ENCODE results near the gene ZNF410. TPM values are rescaled to one million over a fixed set of nuclear protein-coding genes. Genes with fewer than 3 reads are reported as not detected.

Gene ZNF410, protein sequence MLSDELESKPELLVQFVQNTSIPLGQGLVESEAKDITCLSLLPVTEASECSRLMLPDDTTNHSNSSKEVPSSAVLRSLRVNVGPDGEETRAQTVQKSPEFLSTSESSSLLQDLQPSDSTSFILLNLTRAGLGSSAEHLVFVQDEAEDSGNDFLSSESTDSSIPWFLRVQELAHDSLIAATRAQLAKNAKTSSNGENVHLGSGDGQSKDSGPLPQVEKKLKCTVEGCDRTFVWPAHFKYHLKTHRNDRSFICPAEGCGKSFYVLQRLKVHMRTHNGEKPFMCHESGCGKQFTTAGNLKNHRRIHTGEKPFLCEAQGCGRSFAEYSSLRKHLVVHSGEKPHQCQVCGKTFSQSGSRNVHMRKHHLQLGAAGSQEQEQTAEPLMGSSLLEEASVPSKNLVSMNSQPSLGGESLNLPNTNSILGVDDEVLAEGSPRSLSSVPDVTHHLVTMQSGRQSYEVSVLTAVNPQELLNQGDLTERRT
- total RNA-seq = 49.2 and 55.9 TPM in 2 replicates

DNA sequence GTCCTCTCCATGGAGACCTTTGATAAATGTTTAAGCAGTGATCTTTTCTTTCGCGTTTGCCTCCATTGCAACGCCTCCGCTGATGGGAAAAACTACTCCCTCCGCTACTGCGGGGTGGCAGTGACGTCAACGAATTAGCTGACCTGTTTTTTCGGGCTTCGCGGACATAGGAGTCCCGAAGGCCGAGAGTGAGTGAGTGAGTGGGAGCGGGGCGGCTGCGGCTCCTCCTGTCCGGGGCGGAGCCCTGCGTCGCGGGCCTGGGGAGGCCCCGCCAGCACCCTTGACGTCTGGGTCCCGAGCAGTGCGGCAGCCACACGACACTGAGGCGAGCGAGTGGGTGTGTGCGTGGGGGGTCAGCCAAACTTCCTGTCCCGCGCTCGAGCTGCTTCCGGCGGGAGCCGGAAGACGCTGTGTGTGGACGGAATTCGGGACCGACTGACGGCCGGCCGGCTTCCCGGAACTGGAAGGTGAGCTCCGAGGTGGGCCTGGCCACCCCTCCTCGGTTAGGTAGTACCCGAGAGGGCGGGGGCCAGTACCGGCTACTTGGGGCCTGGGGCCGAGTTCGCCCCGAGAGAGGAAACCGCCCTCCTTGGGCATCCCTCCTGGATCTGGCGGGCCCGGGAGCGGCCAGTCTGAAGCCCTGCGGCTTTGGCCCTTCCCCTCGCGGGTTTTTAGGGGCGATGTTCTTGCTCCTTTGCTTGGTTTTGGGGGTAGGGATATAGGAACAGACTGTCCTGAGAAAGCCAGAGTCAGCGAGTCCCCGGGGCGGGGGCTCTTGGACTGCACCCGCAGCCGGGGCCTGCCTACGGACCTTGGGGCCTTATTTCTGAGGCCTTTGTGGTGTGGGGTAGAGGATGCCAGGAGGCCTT is at the start of gene ZNF410:
Gene ZNF410 (plus strand): TSS at position 411 of the 869 bp plus-strand sequence. CDS start 5,317 bp downstream, outside the sequence.

DNA sequence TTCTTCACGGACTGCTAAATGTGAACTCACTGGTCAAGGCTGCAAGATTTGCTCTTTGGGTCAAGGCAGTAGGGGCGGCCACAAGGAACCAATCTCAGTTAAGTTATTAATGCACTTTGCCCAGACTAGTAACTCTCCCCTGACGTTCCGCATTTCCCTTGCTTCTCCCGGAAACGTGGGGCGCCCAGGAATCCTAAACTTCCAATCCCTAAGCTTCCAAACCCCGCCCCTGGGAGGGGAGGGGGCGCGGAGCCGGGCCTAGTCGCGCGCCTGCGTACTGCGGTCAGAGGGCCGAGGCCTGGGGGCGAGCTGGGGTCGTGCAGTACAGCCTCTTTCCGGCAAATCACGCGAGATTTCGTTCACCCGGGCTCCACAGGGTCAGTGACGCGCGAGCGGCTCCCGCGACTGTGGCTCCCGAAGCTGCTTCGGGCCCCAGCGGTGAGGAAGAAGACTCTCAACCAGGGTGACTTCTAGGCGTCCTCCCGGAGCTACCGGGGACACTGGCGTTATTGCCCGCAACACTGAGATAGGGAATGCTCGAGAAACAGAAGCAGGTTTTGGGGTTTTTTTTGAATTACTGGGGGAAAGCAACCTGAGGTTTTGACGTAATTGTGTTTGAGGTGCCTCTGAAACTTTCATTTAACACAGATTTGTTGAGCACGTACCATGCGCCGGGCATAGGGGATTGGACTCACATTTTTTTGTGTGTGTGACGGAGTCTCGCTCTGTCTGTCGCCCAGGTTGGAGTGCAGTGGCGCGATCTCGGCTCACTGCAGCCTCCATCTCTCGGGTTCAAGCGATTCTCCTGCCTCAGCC is 34.9 kb upstream of the ZNF410 start, which contains the start of gene PTGR2:
Gene PTGR2 (plus strand): TSS at position 265 of the 816 bp plus-strand sequence. CDS start 7,032 bp downstream, outside the sequence.

DNA sequence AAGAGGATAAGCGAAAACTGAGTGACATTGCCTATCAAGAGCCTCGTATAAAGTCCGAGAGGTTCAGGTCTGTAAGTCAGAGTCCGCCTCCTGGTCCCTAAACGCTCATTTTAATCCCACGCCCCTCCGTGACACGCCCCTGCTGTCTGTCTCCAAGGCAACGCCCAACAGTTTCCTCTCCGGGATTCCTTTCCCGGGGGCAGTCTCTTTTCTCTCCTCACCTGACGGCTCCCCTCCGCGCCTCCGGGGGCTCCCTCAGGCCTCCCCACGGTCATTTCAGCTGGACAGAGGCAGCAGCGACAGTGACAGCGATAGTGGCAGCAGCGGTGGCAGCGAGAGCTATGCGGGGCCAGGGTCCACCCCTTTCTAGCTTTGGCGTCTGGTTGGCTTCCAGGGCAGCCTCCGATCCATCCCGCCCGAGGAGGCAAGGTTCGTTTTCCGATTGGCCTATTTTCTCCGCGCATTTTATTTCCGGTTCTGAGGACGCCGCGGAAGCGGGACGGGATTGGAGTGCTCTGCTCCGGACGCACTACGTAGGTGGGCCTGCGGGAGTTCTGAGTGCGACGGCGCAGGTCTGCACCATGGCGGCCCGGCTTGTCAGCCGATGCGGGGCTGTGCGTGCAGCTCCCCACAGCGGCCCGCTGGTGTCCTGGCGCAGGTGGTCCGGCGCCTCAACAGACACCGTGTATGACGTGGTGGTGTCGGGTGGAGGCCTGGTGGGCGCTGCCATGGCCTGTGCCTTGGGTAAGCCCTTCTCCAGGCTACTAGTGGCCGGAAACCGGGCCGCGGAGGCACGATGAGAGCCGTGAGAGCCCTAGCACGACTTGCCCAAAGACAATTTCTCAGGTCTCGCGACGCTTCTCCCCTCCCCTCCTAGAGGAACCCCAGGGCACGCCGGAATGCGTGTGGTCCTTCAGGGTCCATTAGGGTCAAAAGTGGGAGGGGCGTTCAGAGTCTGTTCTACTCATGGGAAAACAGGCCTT is 63.4 kb downstream of the ZNF410 start, which contains the start of the genes COQ6 and FAM161B:
Gene COQ6 (plus strand): TSS at position 551 of the 983 bp plus-strand sequence. CDS start 31 bp downstream, at position 582.
Gene FAM161B (minus strand): TSS at position 343 of the 983 bp plus-strand sequence. CDS start 68 bp downstream, at position 275.

Other genes starting within 250 kb of the ZNF410 start
- gene DNAL1, start 241.9 kb upstream of the ZNF410 start, total RNA-seq = 3.4 and 5.6 TPM in 2 replicates
- 16.2 and 30.5 TPM in 2 replicates for gene PNMA1, start 172.5 kb upstream of the ZNF410 start, total RNA-seq
- gene PTGR2, start 35.0 kb upstream of the ZNF410 start, total RNA-seq = 1.1 and 3.5 TPM in 2 replicates
- gene FAM161B, start 63.2 kb downstream of the ZNF410 start, total RNA-seq = 1.8 and 3.3 TPM in 2 replicates
- 11.8 and 21.6 TPM in 2 replicates for gene COQ6, start 63.4 kb downstream of the ZNF410 start, total RNA-seq
- gene ENTPD5, start 132.4 kb downstream of the ZNF410 start, total RNA-seq = 5.8 and 10.3 TPM in 2 replicates
- gene BBOF1, start 132.5 kb downstream of the ZNF410 start, total RNA-seq = 0.97 and 2.4 TPM in 2 replicates
- gene ALDH6A1, start 197.6 kb downstream of the ZNF410 start, total RNA-seq = 8.6 and 23.3 TPM in 2 replicates
- 7.8 and 10.2 TPM in 2 replicates for gene LIN52, start 198.1 kb downstream of the ZNF410 start, total RNA-seq